Ishikawa (cell line): ENCODE measurements around the gene LRRC58.

Experiments used
- CEBPB ChIP-seq: IDR thresholded peaks from 2 replicates; pipeline ENCODE4 v1.6.1; 2012
- CREB1 ChIP-seq: IDR thresholded peaks from 2 replicates; pipeline ENCODE4 v1.6.1; 2012; ENCODE audit warnings: low read depth
- EGR1 ChIP-seq: IDR thresholded peaks from 2 replicates; pipeline ENCODE4 v1.6.1; 2012
- EP300 ChIP-seq: IDR thresholded peaks from 2 replicates; pipeline ENCODE4 v1.6.1; 2012; ENCODE audit warnings: borderline replicate concordance
- FOXM1 ChIP-seq: IDR thresholded peaks from 2 replicates; pipeline ENCODE4 v1.6.1; 2012; ENCODE audit warnings: low read depth, borderline replicate concordance
- MAX ChIP-seq: IDR thresholded peaks from 2 replicates; pipeline ENCODE4 v1.6.1; 2012
- NFIC ChIP-seq: IDR thresholded peaks from 2 replicates; pipeline ENCODE4 v1.6.1; 2012
- RAD21 ChIP-seq: IDR thresholded peaks from 2 replicates; pipeline ENCODE4 v1.6.1; 2012; ENCODE audit warnings: low read depth
- REST ChIP-seq: IDR thresholded peaks from 2 replicates; pipeline ENCODE4 v1.6.1; 2012; ENCODE audit warnings: low read depth, mild to moderate bottlenecking
- TAF1 ChIP-seq: IDR thresholded peaks from 2 replicates; pipeline ENCODE4 v1.6.1; 2012; ENCODE audit warnings: low read depth, mild to moderate bottlenecking
- TCF12 ChIP-seq: IDR thresholded peaks from 2 replicates; pipeline ENCODE4 v1.6.1; 2012; ENCODE audit warnings: low read depth
- TEAD4 ChIP-seq: IDR thresholded peaks from 2 replicates; pipeline ENCODE4 v1.6.1; 2012
- USF1 ChIP-seq: IDR thresholded peaks from 2 replicates; pipeline ENCODE4 v1.6.1; 2012
- YY1 ChIP-seq: IDR thresholded peaks from 2 replicates; pipeline ENCODE4 v1.6.1; 2012; ENCODE audit warnings: low read depth
- ZBTB7A ChIP-seq: IDR thresholded peaks from 2 replicates; pipeline ENCODE4 v1.6.1; 2012; ENCODE audit warnings: low read depth

Gene LRRC58

GRCh38 chr3:120339362-120339761 lies 9.8 kb downstream of the LRRC58 start:
- TF ChIP-seq MAX (no peak), FOXM1 (no peak), CEBPB (no peak), EP300 (no peak), USF1 (no peak), TCF12 (no peak), EGR1 (no peak), TAF1 (no peak), TEAD4 (no peak), YY1 (no peak), RAD21 (no peak), ZBTB7A (no peak), NFIC (no peak), REST (no peak), CREB1 (no peak)

GRCh38 chr3:120338517-120338916 lies 10.6 kb downstream of the LRRC58 start:
- TF ChIP-seq CREB1 = no peak
- no peak for TF ChIP-seq REST
- no peak for TF ChIP-seq TCF12
- no peak for TF ChIP-seq EP300
- TF ChIP-seq TEAD4 = no peak
- no peak for TF ChIP-seq NFIC
- TF ChIP-seq CEBPB = no peak
- TF ChIP-seq RAD21 = no peak
- no peak for TF ChIP-seq ZBTB7A
- no peak for TF ChIP-seq YY1
- TF ChIP-seq FOXM1 = no peak
- no peak for TF ChIP-seq MAX
- TF ChIP-seq USF1 = no peak
- TF ChIP-seq EGR1 = no peak
- no peak for TF ChIP-seq TAF1

- TF ChIP-seq MAX (no peak), YY1 (no peak), CEBPB (no peak), EP300 (no peak), ZBTB7A (no peak), TAF1 (no peak), RAD21 (no peak), FOXM1 (no peak), REST (no peak), EGR1 (no peak), TCF12 (no peak)
Observed at GRCh38 chr3:120332646-120333045, 16.5 kb downstream of the LRRC58 start.

GRCh38 chr3:120331076-120331475 lies 18.1 kb downstream of the LRRC58 start:
- no peak for TF ChIP-seq CREB1
- no peak for TF ChIP-seq MAX
- TF ChIP-seq YY1 = no peak
- TF ChIP-seq ZBTB7A = no peak
- TF ChIP-seq EGR1 = no peak
- TF ChIP-seq TEAD4 = no peak
- no peak for TF ChIP-seq TAF1
- no peak for TF ChIP-seq RAD21
- no peak for TF ChIP-seq FOXM1
- no peak for TF ChIP-seq REST
- no peak for TF ChIP-seq CEBPB
